Activated naive CD8-positive, alpha-beta T cell treated with anti-CD3 and anti-CD28 coated beads, Interleukin-2, amount 10 ng/mL, durations not matched to agents 7 days and 5 days (primary cell): ENCODE measurements around the gene CLSTN3. TPM values are rescaled to one million over a fixed set of nuclear protein-coding genes. Genes with fewer than 3 reads are reported as not detected.
A peak's percentile ranks its signal among the peaks of the same experiment; 100 is the strongest.

Experiments used
- ATAC-seq: fragments of 150-1000 bp; cut with Tn5 transposase; one replicate; pipeline ENCODE4 v1.10.0; 2021; ENCODE audit warnings: low read depth, moderate library complexity
- POLR2A ChIA-PET: fragments of 350-600 bp; sonication (Branson Sonifier 250); formaldehyde crosslinking; loops from one replicate; lab custom pipeline; 2021; ENCODE audit warnings: antibody characterized with exemption; lab: Charles Lee
- DNase-seq: peaks from one replicate; pipeline ENCODE4 v3.0.0; 2021
- H3K27ac Mint-ChIP-seq: one replicate; pipeline ENCODE4 v1.8.0; 2022; ENCODE audit warnings: mild to moderate bottlenecking, mixed read lengths
- H3K27me3 Mint-ChIP-seq: one replicate; pipeline ENCODE4 v1.8.0; 2022; ENCODE audit warnings: mild to moderate bottlenecking, moderate library complexity, mixed read lengths
- H3K36me3 Mint-ChIP-seq: one replicate; pipeline ENCODE4 v1.8.0; 2021; ENCODE audit warnings: mild to moderate bottlenecking, mixed read lengths
- H3K4me1 Mint-ChIP-seq: one replicate; pipeline ENCODE4 v1.8.0; 2021; ENCODE audit warnings: mixed read lengths
- H3K4me3 Mint-ChIP-seq: one replicate; pipeline ENCODE4 v1.8.0; 2022; ENCODE audit warnings: mild to moderate bottlenecking, moderate library complexity, mixed read lengths
- H3K9me3 Mint-ChIP-seq: one replicate; pipeline ENCODE4 v1.8.0; 2021; ENCODE audit warnings: mixed read lengths
- total RNA-seq, 2 experiments: library from RNA; stranded (reverse); gene quantifications; one replicate each; pipeline ENCODE4 v1.2.3, GENCODE V29; 2021

Gene CLSTN3
- total RNA-seq, 2 experiments from 2014 or later, result 99.3 to 104 TPM

DNA sequence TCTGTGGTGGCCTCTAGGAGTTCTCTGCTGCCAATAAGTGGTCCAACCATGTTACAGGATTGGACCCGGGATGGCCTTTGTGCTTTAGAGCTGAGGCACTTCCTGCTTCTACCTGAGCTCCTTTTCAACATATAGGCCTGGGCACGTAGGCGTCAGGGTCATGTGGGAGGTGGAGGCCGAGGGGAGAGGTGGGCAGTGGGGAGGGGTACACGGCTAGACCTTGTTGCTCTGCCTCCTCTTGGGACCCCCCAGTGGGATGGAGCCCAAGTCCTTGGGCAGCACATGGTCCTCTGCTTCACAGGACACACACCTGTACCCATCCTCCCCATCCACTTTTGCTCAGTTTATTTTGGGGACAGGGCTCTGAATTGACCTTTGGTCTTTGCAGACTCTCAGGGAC lies 8.8 kb upstream of the CLSTN3 start:
- Mint-ChIP-seq H3K4me1 (peaks cover 8% of the 10 kb centered on the region), H3K9me3 (no peaks in the 10 kb centered on the region), H3K27ac (no peak overlapping the region), H3K27me3 (no peaks in the 10 kb centered on the region), H3K4me3 (no peak overlapping the region), H3K36me3 (peaks cover 14% of the 10 kb centered on the region)
- ATAC-seq, result no peak
- POLR2A ChIA-PET, result no interaction called here
- no peak for DNase-seq

DNA sequence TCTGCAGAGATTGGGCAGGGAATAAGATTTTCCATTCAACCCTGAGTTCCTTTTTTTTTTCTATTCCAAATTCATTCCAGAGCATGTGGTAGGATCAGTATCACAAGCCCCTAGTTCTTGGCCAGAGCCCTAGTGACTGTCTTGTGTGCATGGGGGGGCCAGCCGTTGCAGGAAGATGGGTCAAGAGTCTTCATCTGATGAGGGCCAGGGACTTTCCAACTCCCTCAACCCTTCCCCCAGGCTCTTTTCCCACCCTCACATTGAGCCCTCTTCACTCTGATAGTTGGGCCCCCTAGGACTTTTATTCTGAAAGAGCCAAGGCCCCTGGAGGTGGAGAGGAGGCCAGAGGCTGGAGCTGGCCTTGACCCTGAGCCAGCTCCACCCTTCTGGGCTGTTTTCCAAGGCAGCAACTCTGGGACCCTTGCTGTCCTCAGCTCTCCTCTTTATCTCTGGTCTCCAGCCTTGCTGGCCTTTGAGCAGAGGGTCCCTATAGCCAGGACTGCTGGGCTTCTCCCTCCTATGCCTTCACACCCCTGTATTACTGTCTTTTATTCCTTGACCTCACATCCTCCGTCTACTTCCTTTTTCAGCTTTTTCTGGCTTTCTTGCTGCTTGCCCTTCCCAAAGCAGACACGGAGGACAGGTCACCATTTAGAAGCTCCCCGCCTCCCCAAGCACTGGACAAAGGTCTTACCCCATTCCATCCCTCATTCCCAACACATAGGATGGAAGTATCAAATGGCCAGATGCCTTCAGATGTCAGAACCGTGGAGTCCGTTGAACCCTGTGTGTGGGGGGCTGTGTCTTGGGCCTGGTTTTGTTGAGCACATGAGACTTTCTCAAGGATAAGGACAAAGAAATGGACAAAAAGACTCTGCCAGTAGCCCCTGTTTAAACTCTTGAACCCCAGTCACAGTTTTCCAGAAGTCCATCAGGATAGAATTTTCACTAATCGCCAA lies 7.1 kb upstream of the CLSTN3 start:
- H3K9me3 Mint-ChIP-seq, result no peaks in the 10 kb centered on the region
- no peaks in the 10 kb centered on the region for H3K27me3 Mint-ChIP-seq
- no peak overlapping the region for H3K4me3 Mint-ChIP-seq
- H3K4me1 Mint-ChIP-seq, result peaks cover 7% of the 10 kb centered on the region
- no peak overlapping the region for H3K27ac Mint-ChIP-seq
- POLR2A ChIA-PET, result interaction anchor here (0.8 kb wide), 1 partner anchor 16 kb away, joined by 3 read pairs; no protein-coding TSS in a partner anchor
- no peak for ATAC-seq
- H3K36me3 Mint-ChIP-seq, result peaks cover 14% of the 10 kb centered on the region
- no peak for DNase-seq

DNA sequence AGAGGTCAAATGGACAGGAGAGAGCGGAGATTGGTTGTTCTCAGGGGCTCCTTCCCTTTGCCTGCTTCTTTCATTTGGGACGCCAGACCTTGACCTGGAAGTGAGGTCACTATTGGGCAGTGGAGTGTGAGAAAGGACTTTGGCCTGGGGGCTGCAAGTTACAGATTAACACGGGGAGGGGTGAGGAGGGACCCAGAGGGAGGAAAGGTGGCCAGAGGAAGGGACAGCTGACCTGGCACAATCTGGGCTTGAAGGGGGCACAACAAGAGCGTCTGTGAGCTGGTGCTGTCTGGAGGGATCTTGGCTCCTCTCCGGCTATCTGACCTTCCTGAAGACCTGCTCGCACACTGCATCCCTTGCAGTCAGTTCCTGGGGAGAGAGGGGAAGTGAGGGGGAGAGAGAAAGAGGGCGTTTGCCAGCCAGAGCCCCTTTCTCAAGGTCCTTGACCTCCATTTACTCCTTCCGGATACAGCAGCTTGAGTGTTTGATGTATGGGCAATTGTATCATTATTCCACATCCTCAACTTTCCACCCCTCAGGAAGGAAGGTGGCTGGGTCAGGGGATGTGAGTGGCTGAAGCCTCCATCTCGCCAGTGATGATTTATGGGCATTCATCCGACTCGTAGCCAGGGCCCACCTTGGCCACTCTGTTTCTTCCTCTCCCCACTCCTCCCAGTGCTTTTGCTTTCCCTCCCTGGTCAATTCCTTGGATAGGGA lies 6.2 kb upstream of the CLSTN3 start:
- Mint-ChIP-seq H3K36me3 (peaks cover 9% of the 10 kb centered on the region), H3K27me3 (no peaks in the 10 kb centered on the region), H3K9me3 (no peaks in the 10 kb centered on the region), H3K27ac (no peak overlapping the region), H3K4me3 (no peak overlapping the region), H3K4me1 (peaks cover 6% of the 10 kb centered on the region)
- ATAC-seq (no peak), DNase-seq (no peak)
- POLR2A ChIA-PET, result no interaction called here

DNA sequence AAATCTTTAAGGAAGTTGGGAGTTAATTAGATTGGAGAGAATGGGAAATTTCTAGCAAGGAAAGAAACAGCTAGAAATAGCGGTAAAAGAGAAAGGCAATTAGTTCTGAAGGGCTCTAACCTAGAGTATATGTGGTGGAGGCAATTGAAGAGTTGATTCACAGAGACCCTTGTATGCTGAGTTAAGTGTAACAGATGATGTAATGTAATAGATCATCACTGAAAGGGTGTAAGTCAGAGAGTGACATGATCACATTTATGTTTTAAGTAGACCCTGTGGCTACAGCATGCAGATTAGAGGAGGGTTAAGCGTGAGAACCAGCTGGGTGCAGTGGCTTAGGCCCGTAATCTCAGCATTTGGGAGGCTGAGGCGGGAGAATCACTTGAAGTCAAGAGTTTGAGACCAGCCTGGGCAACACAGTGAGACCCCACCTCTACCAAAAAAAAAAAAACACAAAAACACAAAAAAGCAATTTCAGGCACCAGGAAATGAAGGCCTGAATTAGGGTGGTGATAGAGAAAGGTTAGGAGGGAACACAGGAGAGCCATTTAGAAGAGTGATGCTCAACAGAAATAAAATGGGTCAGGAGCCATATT lies 4.4 kb upstream of the CLSTN3 start:
- Mint-ChIP-seq H3K27ac (no peak overlapping the region), H3K4me3 (no peak overlapping the region), H3K27me3 (no peaks in the 10 kb centered on the region), H3K9me3 (no peaks in the 10 kb centered on the region), H3K4me1 (peaks cover 8% of the 10 kb centered on the region), H3K36me3 (peaks cover 9% of the 10 kb centered on the region)
- no peak for DNase-seq
- POLR2A ChIA-PET, result interaction anchor here (0.6 kb wide), 1 partner anchor 164 kb away, joined by 4 read pairs; no protein-coding TSS in a partner anchor
- ATAC-seq, result no peak

DNA sequence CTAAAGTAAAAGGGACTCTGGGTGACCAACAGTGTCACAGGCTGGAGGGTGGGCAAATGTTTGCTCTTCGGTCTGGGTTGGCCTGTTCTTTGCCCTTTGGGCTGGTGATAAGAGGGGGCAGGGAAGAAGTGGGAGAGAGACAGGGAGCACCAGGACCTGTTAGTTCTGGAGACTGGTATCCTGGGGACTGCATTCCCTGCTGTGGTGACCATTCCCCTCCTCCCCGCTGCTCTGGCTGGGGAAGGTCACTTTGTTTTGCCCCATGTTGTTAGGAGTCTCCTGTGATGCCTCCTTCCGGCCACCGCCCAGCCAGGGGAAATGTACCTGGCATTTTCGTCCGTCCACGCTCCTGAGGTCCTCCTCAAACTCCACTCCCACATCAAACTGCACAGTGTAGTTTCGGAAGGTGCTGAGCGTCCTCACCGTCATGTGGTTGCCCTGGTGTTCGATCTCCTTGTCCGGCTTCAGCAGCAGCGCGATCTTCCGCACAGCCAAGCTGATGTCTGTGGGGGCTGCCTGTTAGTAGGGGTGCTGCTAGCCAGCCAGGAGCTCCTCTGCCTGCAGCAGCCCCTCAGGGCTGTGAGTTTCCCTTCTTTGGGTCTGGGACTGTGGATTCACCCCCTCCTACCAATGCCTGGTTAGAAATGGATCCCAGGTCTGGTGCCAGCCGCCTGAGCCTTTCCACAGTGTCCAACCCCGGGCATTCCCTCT lies 2.1 kb upstream of the CLSTN3 start:
- H3K9me3 Mint-ChIP-seq, result no peaks in the 10 kb centered on the region
- no peak for DNase-seq
- H3K4me1 Mint-ChIP-seq, result peaks cover 26% of the 10 kb centered on the region
- H3K27me3 Mint-ChIP-seq, result no peaks in the 10 kb centered on the region
- no peak overlapping the region for H3K27ac Mint-ChIP-seq
- H3K4me3 Mint-ChIP-seq, result peak overlapping the region; percentile 62
- POLR2A ChIA-PET, result interaction anchor here (0.6 kb wide), 1 partner anchor 47 kb away, joined by 3 read pairs; no protein-coding TSS in a partner anchor
- peaks cover 16% of the 10 kb centered on the region for H3K36me3 Mint-ChIP-seq
- ATAC-seq, result no peak

DNA sequence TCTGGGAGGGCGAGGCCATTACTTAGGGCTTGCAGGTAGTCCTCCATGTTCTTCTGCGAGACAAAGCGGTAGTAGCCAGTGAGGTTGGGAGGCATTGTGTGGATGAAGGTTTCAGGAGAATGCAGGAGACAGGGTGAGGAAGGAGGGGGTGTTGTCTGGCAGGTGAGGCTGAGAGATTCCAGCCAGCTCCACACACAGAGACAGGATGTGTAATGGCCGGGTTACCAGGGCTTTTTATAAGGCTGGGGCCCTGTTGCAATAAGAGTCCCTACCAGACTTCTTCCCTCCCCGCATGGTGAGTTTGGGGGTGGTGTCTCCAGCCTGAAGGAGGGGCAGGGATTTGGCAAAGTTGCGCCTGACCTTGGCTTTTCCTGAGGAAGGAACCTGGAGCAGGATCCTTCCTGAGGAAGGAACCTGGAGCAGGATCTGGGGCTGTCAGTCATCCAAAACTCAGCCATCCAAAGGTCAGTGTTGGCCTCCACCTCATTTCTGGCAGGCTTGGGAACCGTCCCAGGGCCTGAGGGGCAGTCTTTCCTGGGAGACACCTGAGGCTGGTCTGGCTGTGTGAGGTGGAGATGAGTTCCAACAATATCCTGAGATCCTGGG lies 1.4 kb upstream of the CLSTN3 start, which contains the start of gene RBP5:
Gene RBP5, minus strand, starts transcription at position 209 of the 606 bp plus-strand sequence. Its CDS starts 114 bp downstream, at position 95.
- ATAC-seq (no peak), DNase-seq (no peak)
- Mint-ChIP-seq H3K36me3 (peaks cover 18% of the 10 kb centered on the region), H3K27me3 (no peaks in the 10 kb centered on the region), H3K27ac (peak within 1 kb of the TSS; percentile 93), H3K4me1 (peaks cover 29% of the 10 kb centered on the region), H3K9me3 (no peaks in the 10 kb centered on the region), H3K4me3 (peak within 1 kb of the TSS; percentile 97)
- POLR2A ChIA-PET, result interaction anchor here (0.5 to 3.0 kb wide), 4 partner anchors 47 to 252 kb away, joined by 3 to 12 read pairs (median 4); partner anchors contain the start of genes C12orf57, LPCAT3 and RNU7-1

DNA sequence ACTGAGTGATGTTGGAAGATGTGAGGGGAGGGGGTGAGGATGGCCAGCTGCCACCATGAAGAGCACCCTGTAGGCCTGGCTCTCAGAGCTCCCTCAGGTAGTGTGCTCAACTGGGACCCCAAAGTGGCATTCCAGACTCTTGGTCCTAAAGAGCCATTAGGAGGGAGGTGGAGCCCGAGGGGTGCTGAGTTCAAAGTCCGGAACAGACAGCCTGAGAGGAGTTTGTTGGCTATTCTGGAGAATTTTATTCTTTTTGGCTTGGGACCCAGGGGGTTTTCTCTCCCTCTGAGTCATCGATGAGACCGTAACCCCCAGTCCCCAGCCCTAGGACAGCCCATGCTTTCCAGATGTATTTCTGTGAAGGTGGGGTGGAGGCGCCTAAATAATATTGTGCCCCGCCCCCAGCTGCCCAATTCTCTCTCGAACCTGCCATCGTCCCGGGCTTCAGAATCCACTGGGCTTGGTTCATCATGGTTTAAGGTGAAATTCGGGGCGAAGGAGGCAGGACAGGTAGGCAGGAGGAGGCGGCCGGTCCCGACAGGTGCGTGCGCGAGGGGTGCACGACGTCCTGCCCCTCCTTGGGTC lies 792 bp upstream of the CLSTN3 start:
- Mint-ChIP-seq H3K27me3 (no peaks in the 10 kb centered on the region), H3K4me1 (peaks cover 29% of the 10 kb centered on the region), H3K4me3 (peak overlapping the region; percentile 97), H3K9me3 (no peaks in the 10 kb centered on the region), H3K36me3 (peaks cover 21% of the 10 kb centered on the region), H3K27ac (peak overlapping the region; percentile 93)
- DNase-seq (no peak), ATAC-seq (no peak)
- POLR2A ChIA-PET, result interaction anchor here (0.5 to 3.0 kb wide), 4 partner anchors 21 to 253 kb away, joined by 3 to 12 read pairs (median 4); partner anchors contain the start of genes C12orf57, LPCAT3 and RNU7-1

DNA sequence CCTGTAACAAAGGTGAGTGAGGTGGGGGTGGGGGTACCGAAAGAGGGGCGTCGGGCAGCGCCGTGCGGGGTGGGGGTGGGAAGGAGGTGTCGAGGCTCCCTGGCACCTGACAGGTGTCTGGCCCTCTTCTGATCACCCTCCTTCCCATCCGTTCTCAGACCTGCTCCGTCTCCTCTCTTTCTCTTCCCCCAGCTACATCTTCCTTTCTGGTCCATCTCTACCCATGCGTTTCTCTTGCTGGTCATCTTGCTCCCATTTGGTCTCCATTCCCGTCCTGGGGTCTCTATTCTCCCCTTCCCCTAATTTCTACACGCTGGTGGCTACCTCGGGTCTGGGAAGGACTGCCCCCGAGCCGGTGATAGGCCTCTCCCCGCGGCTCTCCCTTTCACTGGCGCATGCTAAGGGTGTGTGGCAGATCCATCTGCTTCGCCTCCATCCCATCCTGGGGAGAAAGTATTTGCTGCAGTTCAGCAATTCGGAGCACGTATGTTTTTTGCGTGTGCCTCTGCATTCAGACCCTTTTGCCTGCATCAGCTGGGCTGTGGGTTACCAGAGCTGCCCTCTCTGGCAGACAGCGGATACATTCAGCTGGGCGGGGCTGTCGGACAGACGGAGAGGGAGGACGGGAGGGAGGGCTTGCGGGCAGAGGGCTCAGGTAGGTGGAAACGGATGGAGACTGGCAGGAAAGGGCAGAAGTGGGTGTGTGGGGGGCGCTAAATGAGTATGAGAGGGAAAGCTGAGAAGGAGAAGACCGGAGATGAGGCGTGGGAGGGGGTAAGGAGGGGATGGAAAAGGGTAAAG lies 730 bp downstream of the CLSTN3 start:
- Mint-ChIP-seq H3K27ac (peak overlapping the region; percentile 93), H3K9me3 (no peaks in the 10 kb centered on the region), H3K36me3 (peaks cover 33% of the 10 kb centered on the region), H3K4me3 (peak overlapping the region; percentile 97), H3K27me3 (no peaks in the 10 kb centered on the region), H3K4me1 (peaks cover 30% of the 10 kb centered on the region)
- POLR2A ChIA-PET, result interaction anchor here (0.8 to 3.0 kb wide), 4 partner anchors 23 to 193 kb away, joined by 3 to 12 read pairs (median 6); partner anchors contain the start of genes C12orf57 and RNU7-1
- DNase-seq, result peak; percentile 71
- ATAC-seq, result peak; percentile 40

DNA sequence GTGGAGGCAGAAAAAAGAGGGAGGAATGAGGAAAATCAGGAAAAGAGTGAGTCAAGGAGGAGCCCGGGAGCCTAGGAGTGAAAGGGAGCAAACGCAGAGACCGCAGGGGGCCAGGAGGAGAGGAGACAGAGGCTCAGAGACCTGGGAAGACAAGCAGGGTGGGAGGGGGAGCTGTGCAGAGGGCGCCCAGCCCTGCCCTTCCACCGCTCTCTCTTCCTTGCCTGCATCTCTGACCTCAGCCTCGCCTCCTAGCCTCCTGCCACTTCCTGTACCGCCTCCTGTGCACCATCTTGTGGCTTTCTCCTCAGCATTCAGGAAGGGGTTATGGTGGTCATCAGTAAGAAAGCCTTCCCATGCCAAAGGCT lies 1.3 kb downstream of the CLSTN3 start:
- H3K4me1 Mint-ChIP-seq, result peaks cover 28% of the 10 kb centered on the region
- peaks cover 35% of the 10 kb centered on the region for H3K36me3 Mint-ChIP-seq
- peak overlapping the region; percentile 93 for H3K27ac Mint-ChIP-seq
- H3K27me3 Mint-ChIP-seq, result no peaks in the 10 kb centered on the region
- DNase-seq (peak; percentile 66), ATAC-seq (peak; percentile 66)
- no peaks in the 10 kb centered on the region for H3K9me3 Mint-ChIP-seq
- POLR2A ChIA-PET, result interaction anchor here (0.8 to 3.0 kb wide), 4 partner anchors 24 to 194 kb away, joined by 3 to 12 read pairs (median 6); partner anchors contain the start of genes C12orf57 and RNU7-1
- H3K4me3 Mint-ChIP-seq, result peak overlapping the region; percentile 97

DNA sequence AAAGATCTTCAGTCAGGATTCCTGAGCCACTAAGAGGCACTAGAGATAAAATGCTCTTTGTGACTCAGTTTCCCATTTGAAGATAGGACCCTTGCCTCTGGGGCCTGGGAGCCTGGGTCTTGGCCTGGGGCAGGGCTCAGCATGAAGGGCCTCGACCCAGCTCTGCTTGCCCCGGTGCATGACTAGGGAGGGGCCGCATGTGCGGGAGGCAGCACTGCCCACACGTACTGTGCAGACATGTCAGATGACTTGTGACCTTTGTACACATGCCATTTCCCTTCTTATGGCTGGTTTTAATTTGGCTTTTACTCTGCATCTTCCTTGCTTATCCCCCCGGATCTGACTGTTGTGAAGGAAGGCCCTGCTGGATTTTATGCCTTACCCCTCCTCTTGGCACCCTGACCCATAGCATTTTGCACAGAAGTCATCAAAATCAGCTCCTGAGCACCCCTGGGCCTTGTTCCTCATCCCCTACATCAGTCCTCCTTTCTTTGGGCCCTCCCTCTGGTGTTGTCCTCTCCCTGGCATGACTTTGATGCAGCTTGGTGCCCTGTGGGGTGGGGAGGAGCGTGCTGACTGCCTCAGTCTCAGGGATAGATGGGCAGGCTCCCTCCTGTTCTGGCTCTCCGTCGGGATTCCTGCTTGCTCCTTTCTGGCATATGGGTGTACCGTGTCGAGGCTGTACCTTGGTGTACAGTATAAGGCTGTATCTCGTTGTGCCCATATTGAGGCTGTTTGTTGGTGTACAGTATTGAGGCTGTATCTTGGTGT lies 4.4 kb downstream of the CLSTN3 start:
- no peaks in the 10 kb centered on the region for H3K9me3 Mint-ChIP-seq
- no peak overlapping the region for H3K27ac Mint-ChIP-seq
- H3K36me3 Mint-ChIP-seq, result peaks cover 45% of the 10 kb centered on the region
- POLR2A ChIA-PET, result no interaction called here
- ATAC-seq, result no peak
- DNase-seq, result no peak
- no peaks in the 10 kb centered on the region for H3K27me3 Mint-ChIP-seq
- H3K4me1 Mint-ChIP-seq, result peaks cover 22% of the 10 kb centered on the region
- no peak overlapping the region for H3K4me3 Mint-ChIP-seq

DNA sequence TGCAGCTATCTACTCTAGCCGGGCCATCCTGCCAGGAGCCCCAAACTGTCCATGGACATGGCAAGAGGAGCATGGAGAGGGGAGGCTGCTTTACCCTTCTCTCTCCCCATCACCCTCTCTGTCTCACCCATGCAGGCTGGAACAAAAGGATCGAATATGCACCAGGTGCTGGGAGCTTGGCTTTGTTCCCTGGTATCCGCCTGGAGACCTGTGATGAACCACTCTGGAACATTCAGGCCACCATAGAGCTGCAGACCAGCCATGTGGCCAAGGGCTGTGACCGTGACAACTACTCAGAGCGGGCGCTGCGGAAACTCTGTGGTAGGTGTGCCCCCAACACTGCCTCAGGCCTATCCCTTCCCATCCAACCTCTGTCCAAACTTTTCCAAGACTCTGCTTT lies 5.9 kb downstream of the CLSTN3 start:
- Mint-ChIP-seq H3K9me3 (no peaks in the 10 kb centered on the region), H3K36me3 (peaks cover 50% of the 10 kb centered on the region), H3K4me3 (no peak overlapping the region), H3K27ac (no peak overlapping the region), H3K27me3 (no peaks in the 10 kb centered on the region), H3K4me1 (peaks cover 22% of the 10 kb centered on the region)
- POLR2A ChIA-PET, result no interaction called here
- DNase-seq (no peak), ATAC-seq (no peak)
